Measurements from ENCODE around the gene SSR1. TPM values are rescaled to one million over a fixed set of nuclear protein-coding genes. Genes with fewer than 3 reads are reported as not detected.

SSR1 gene
- total RNA-seq, 1 donor from 2014 or later = 289 TPM

- peak overlapping the region; percentile 87 for H2AFZ ChIP-seq (ENCODE audit: low read depth, low read length)
- peaks cover 39% of the 10 kb centered on the region for H4K20me1 ChIP-seq (ENCODE audit: insufficient read depth, low read length)
- peak overlapping the region; percentile 96 for H3K27ac Mint-ChIP-seq (ENCODE audit: unreplicated experiment)
- H3K27me3 ChIP-seq (ENCODE audit: insufficient read depth, low read length) = no peaks in the 10 kb centered on the region
- H3K4me3 Mint-ChIP-seq (ENCODE audit: unreplicated experiment) = peak overlapping the region; percentile 97
- peaks cover 14% of the 10 kb centered on the region for H3K36me3 Mint-ChIP-seq (ENCODE audit: low read depth, unreplicated experiment)
- DNase-seq (ENCODE audit: low read depth) (peak; percentile 27), FAIRE-seq (no peak)
- peak overlapping the region; percentile 95 for H3K9ac ChIP-seq (ENCODE audit: low read length)
- no peaks in the 10 kb centered on the region for H3K9me3 Mint-ChIP-seq (ENCODE audit: unreplicated experiment)
- H3K4me2 ChIP-seq (ENCODE audit: low read length) = peak overlapping the region; percentile 84
- TF ChIP-seq, protein P1, sequence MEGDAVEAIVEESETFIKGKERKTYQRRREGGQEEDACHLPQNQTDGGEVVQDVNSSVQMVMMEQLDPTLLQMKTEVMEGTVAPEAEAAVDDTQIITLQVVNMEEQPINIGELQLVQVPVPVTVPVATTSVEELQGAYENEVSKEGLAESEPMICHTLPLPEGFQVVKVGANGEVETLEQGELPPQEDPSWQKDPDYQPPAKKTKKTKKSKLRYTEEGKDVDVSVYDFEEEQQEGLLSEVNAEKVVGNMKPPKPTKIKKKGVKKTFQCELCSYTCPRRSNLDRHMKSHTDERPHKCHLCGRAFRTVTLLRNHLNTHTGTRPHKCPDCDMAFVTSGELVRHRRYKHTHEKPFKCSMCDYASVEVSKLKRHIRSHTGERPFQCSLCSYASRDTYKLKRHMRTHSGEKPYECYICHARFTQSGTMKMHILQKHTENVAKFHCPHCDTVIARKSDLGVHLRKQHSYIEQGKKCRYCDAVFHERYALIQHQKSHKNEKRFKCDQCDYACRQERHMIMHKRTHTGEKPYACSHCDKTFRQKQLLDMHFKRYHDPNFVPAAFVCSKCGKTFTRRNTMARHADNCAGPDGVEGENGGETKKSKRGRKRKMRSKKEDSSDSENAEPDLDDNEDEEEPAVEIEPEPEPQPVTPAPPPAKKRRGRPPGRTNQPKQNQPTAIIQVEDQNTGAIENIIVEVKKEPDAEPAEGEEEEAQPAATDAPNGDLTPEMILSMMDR (IDR thresholded peaks at IDR 0.05; ENCODE audit: insufficient read depth, low read depth, low read length) = no peak
- H3K27me3 Mint-ChIP-seq (ENCODE audit: low read depth, unreplicated experiment) = no peaks in the 10 kb centered on the region
- peaks cover 60% of the 10 kb centered on the region for H3K79me2 ChIP-seq (ENCODE audit: insufficient read depth, low read length)
- peaks cover 11% of the 10 kb centered on the region for H3K4me1 Mint-ChIP-seq (ENCODE audit: low read depth, unreplicated experiment)
- H3K9me3 ChIP-seq (ENCODE audit: insufficient read depth, low read depth, low read length) = no peaks in the 10 kb centered on the region
- peaks cover 26% of the 10 kb centered on the region for H3K36me3 ChIP-seq (ENCODE audit: insufficient read depth, low read length)
- H3K4me1 ChIP-seq (ENCODE audit: insufficient read depth, low read length) = peaks cover 4% of the 10 kb centered on the region
- peak overlapping the region; percentile 87 for H3K4me3 ChIP-seq (ENCODE audit: insufficient read depth, low read depth, low read length)
- peak overlapping the region; percentile 96 for H3K27ac ChIP-seq (ENCODE audit: low read depth, low read length)
Measured at GRCh38 chr6:7311917-7312615, 933 bp downstream of the SSR1 start.

DNA sequence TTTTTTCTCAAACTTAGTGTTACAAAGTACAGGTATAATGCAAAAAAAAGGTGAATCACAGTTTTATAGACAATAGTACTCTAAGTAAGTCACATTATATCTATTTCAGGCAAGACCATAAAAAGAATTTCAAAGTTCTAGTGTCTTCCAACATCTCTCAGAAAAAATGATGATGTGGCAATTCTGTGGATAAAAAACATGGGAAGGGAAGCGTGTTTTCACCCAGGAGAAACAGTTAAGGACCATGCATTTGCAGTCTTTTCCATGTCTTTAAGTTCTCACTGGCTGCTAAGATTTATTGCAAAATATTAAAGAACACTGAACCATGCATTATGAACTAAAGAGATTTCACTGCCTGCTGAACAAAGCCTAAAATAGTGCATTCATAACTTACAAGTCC lies 1.8 kb downstream of the SSR1 start:
- peaks cover 64% of the 10 kb centered on the region for H3K79me2 ChIP-seq (ENCODE audit: insufficient read depth, low read length)

GRCh38 chr6:7309050-7309449 lies 3.9 kb downstream of the SSR1 start:
- FAIRE-seq (no peak), DNase-seq (ENCODE audit: low read depth) (no peak)
- Histone ChIP-seq H4K20me1 (ENCODE audit: insufficient read depth, low read length) (peaks cover 68% of the 10 kb centered on the region), H3K27ac (ENCODE audit: low read depth, low read length) (no peak overlapping the region), H3K4me3 (ENCODE audit: insufficient read depth, low read depth, low read length) (no peak overlapping the region), H3K4me2 (ENCODE audit: low read length) (peak overlapping the region; percentile 20), H3K79me2 (ENCODE audit: insufficient read depth, low read length) (peaks cover 85% of the 10 kb centered on the region), H3K4me1 (ENCODE audit: insufficient read depth, low read length) (peaks cover 4% of the 10 kb centered on the region), H3K36me3 (ENCODE audit: insufficient read depth, low read length) (peaks cover 50% of the 10 kb centered on the region), H3K9me3 (ENCODE audit: insufficient read depth, low read depth, low read length) (no peaks in the 10 kb centered on the region), H2AFZ (ENCODE audit: low read depth, low read length) (no peak overlapping the region), H3K27me3 (ENCODE audit: insufficient read depth, low read length) (no peaks in the 10 kb centered on the region), H3K9ac (ENCODE audit: low read length) (no peak overlapping the region)
- no peaks in the 10 kb centered on the region for H3K9me3 Mint-ChIP-seq (ENCODE audit: unreplicated experiment)
- H3K4me3 Mint-ChIP-seq (ENCODE audit: unreplicated experiment) = no peak overlapping the region
- H3K27ac Mint-ChIP-seq (ENCODE audit: unreplicated experiment) = no peak overlapping the region
- H3K4me1 Mint-ChIP-seq (ENCODE audit: low read depth, unreplicated experiment) = peaks cover 10% of the 10 kb centered on the region
- TF ChIP-seq, protein P1 (IDR thresholded peaks at IDR 0.05; ENCODE audit: insufficient read depth, low read depth, low read length) = no peak
- no peak for TF ChIP-seq EZH2 (IDR thresholded peaks at IDR 0.05; ENCODE audit: insufficient read depth, low read length)
- peaks cover 14% of the 10 kb centered on the region for H3K36me3 Mint-ChIP-seq (ENCODE audit: low read depth, unreplicated experiment)
- H3K27me3 Mint-ChIP-seq (ENCODE audit: low read depth, unreplicated experiment) = no peaks in the 10 kb centered on the region

More for the DNA sequence above, 1.8 kb downstream of the SSR1 start:
- no peak for TF ChIP-seq EZH2 (IDR thresholded peaks at IDR 0.05; ENCODE audit: insufficient read depth, low read length)
- TF ChIP-seq, protein P1 (IDR thresholded peaks at IDR 0.05; ENCODE audit: insufficient read depth, low read depth, low read length) = no peak
- Histone ChIP-seq H3K4me3 (ENCODE audit: insufficient read depth, low read depth, low read length) (peak overlapping the region; percentile 87), H3K36me3 (ENCODE audit: insufficient read depth, low read length) (peaks cover 31% of the 10 kb centered on the region), H3K4me1 (ENCODE audit: insufficient read depth, low read length) (peaks cover 4% of the 10 kb centered on the region), H4K20me1 (ENCODE audit: insufficient read depth, low read length) (peaks cover 46% of the 10 kb centered on the region), H3K9ac (ENCODE audit: low read length) (peak overlapping the region; percentile 95), H3K27ac (ENCODE audit: low read depth, low read length) (no peak overlapping the region), H3K27me3 (ENCODE audit: insufficient read depth, low read length) (no peaks in the 10 kb centered on the region), H2AFZ (ENCODE audit: low read depth, low read length) (no peak overlapping the region), H3K4me2 (ENCODE audit: low read length) (peak overlapping the region; percentile 84), H3K9me3 (ENCODE audit: insufficient read depth, low read depth, low read length) (no peaks in the 10 kb centered on the region)
- Mint-ChIP-seq H3K27me3 (ENCODE audit: low read depth, unreplicated experiment) (no peaks in the 10 kb centered on the region), H3K9me3 (ENCODE audit: unreplicated experiment) (no peaks in the 10 kb centered on the region), H3K4me1 (ENCODE audit: low read depth, unreplicated experiment) (peaks cover 11% of the 10 kb centered on the region), H3K4me3 (ENCODE audit: unreplicated experiment) (peak overlapping the region; percentile 97), H3K27ac (ENCODE audit: unreplicated experiment) (no peak overlapping the region), H3K36me3 (ENCODE audit: low read depth, unreplicated experiment) (peaks cover 14% of the 10 kb centered on the region)
- no peak for FAIRE-seq
- no peak for DNase-seq (ENCODE audit: low read depth)

Measured in astrocyte (in vitro differentiated cells and primary cell).